GM12878 (cell line): Measurements from ENCODE around the gene SLC25A41. TPM values are rescaled to one million over a fixed set of nuclear protein-coding genes. Genes with fewer than 3 reads are reported as not detected.

Experiments
- BHLHE40 ChIP-seq, 2 experiments: fragments of 450-650 bp in 1 of 2; IDR thresholded peaks; 2 replicates each; pipeline ENCODE4 v1.6.1; 2011 to 2017; ENCODE audit warnings: low read depth in 2 of 2, borderline replicate concordance in 1 of 2, improper control_type of control experiment in 1 of 2, low read length in 1 of 2, mild to moderate bottlenecking in 1 of 2
- BRCA1 ChIP-seq: IDR thresholded peaks from 2 replicates; pipeline ENCODE4 v1.6.1; 2011; ENCODE audit warnings: low read depth, low read length, improper control_type of control experiment
- CEBPZ ChIP-seq: fragments of 150-350 bp; IDR thresholded peaks from 2 replicates; pipeline ENCODE4 v1.6.1; 2016; ENCODE audit warnings: low read depth, low read length
- CREB1 ChIP-seq: IDR thresholded peaks from 2 replicates; pipeline ENCODE4 v1.6.1; 2012; ENCODE audit warnings: low read depth, mild to moderate bottlenecking, inconsistent platforms
- ESRRA ChIP-seq: IDR thresholded peaks from 2 replicates; pipeline ENCODE4 v1.6.1; 2012; ENCODE audit warnings: mild to moderate bottlenecking, low read length, improper control_type of control experiment
- KAT2A ChIP-seq: conservative IDR thresholded peaks from 2 replicates; pipeline ENCODE4 v1.6.1; 2011; ENCODE audit warnings: low read depth, low read length; ENCODE audit not compliant: control insufficient read depth
- MAX ChIP-seq: IDR thresholded peaks from 2 replicates; pipeline ENCODE4 v1.6.1; 2012; ENCODE audit warnings: low read depth, low read length, improper control_type of control experiment
- MXI1 ChIP-seq: fragments of 150-350 bp; IDR thresholded peaks from 2 replicates; pipeline ENCODE4 v1.6.1; 2011; ENCODE audit warnings: low read depth, mild to moderate bottlenecking, inconsistent platforms, low read length, improper control_type of control experiment
- NR2C1 ChIP-seq: fragments of 450-650 bp; IDR thresholded peaks from 2 replicates; pipeline ENCODE4 v1.6.1; 2017; ENCODE audit warnings: antibody characterized with exemption, mild to moderate bottlenecking, moderate library complexity
- PAX8 ChIP-seq: fragments of 450-650 bp; IDR thresholded peaks from 2 replicates; pipeline ENCODE4 v1.6.1; 2017; ENCODE audit warnings: mild to moderate bottlenecking, moderate library complexity
- POLR2A ChIP-seq: IDR thresholded peaks from 2 replicates; pipeline ENCODE4 v1.6.1; 2011; ENCODE audit warnings: low read depth, mild to moderate bottlenecking, low read length
- SMAD5 ChIP-seq: IDR thresholded peaks from 2 replicates; pipeline ENCODE4 v1.6.1; 2016; ENCODE audit warnings: antibody characterized with exemption, low read depth
- SP1 ChIP-seq: IDR thresholded peaks from one replicate; pipeline ENCODE4 v1.6.1; 2011; ENCODE audit warnings: low read depth, low read length
- SRF ChIP-seq, 2 experiments: IDR thresholded peaks; 2 replicates each; pipeline ENCODE4 v1.6.1; 2011; ENCODE audit warnings: low read depth in 2 of 2, low read length in 2 of 2, mild to moderate bottlenecking in 1 of 2, moderate library complexity in 1 of 2
- SUZ12 ChIP-seq: fragments of 200-600 bp; sonication (generic); IDR thresholded peaks from one replicate; pipeline ENCODE4 v1.6.1; 2018; ENCODE audit warnings: antibody characterized with exemption, mild to moderate bottlenecking; ENCODE audit not compliant: unreplicated experiment
- TAF1 ChIP-seq: IDR thresholded peaks from 2 replicates; pipeline ENCODE4 v1.6.1; 2011; ENCODE audit warnings: mild to moderate bottlenecking, low read depth, low read length, borderline replicate concordance
- ZZZ3 ChIP-seq: IDR thresholded peaks from 2 replicates; pipeline ENCODE4 v1.6.1; 2011; ENCODE audit warnings: low read depth; ENCODE audit not compliant: control insufficient read depth, insufficient read length
- polyA plus RNA-seq, 11 experiments: library from polyadenylated mRNA; depleted of rRNA in 4 of 11; unstranded in 6 of 11; stranded (reverse) in 5 of 11; fragments of >200 nt; fragmentation: Nextera tagmentation in 4 of 11; fragmentation: Illumina TruSeq in 1 of 11; extraction: Ambion mirVana in 4 of 11; extraction: Trizol in 1 of 11; gene quantifications; 1 replicate in 1 of 11; 2 replicates in 10 of 11; pipeline versions ENCODE4 v1.2.1 to v1.2.3, GENCODE V29; 2011 to 2016; ENCODE audit warnings: inconsistent platforms in 2 of 11, missing spikeins in 2 of 11, low read depth in 1 of 11
- total RNA-seq, 4 experiments: library from RNA; depleted of rRNA in 3 of 4; stranded (reverse); fragments of >200 nt in 3 of 4; fragmentation: Illumina TruSeq in 1 of 4; extraction: Trizol in 1 of 4; gene quantifications; 2 replicates each; pipeline versions ENCODE4 v1.2.1 to v1.2.3, GENCODE V29; 2013 to 2021
- TF ChIP-seq, protein P1 (sequence below): IDR thresholded peaks from 2 replicates; pipeline ENCODE4 v1.6.1; 2011; ENCODE audit warnings: mild to moderate bottlenecking, low read depth, low read length, moderate library complexity; ENCODE audit not compliant: insufficient replicate concordance
- TF ChIP-seq, protein P2 (sequence below): fragments of 450-650 bp; IDR thresholded peaks from 2 replicates; pipeline ENCODE4 v1.6.1; 2016; ENCODE audit warnings: mild to moderate bottlenecking, moderate library complexity, borderline replicate concordance
- TF ChIP-seq, protein P3 (sequence below): IDR thresholded peaks from 2 replicates; pipeline ENCODE4 v1.6.1; 2011; ENCODE audit warnings: low read depth, low read length, improper control_type of control experiment, borderline replicate concordance

SLC25A41 gene
- total and polyA plus RNA-seq, 10 of the 15 experiments (the other 5 are each of a cell fraction or from before 2014, with no cell fraction given): 0.23 to 1.2 (median 0.43) TPM; not detected in 2

DNA sequence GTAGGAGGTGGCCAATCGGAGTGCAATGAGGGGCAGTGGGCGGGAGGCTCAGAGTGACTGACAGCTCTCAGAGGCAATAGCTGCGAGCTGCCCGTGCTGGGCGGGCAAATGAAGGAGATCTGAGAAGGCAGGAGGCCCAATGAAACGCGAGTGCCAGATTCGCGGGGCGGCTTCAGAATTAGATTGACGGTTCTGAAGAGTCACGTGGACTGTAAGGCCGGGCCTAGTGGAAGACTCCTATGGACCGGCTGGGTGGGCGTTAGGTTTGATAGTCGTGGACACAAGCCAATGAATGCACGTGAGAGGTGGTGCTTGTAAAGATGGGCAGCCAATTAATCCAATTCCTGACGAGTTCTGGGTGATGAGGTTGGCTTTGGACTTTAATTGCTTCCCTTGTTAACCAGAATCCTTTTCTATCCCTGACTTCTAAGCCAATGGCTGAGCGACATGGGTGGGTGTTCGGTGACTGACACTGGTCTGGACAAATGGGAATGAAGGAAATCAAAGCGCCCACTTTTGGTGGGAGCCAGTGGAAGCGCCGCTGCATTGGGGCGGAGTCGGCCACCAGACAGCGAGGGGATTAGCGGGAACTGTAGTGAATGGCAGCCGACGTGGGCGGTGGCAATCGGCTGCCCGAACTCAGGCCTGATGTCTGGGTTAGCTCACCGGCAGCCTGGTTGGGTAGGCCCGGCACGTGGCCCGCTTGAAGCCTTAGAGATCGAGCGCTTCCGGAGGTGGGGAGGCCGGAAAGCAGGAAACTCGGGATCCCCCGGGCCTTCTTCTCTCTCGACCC lies 8.4 kb downstream of the SLC25A41 start (continued):
- TF ChIP-seq CEBPZ (peak; percentile 98), ESRRA (peak; percentile 72; the same call in 1 of the 2 replicates), CREB1 (peak; percentile 81), SMAD5 (no peak), KAT2A (no peak), POLR2A (peak; percentile 76), SUZ12 (no peak), MAX (peak; percentile 82), NR2C1 (peak; percentile 74; the same call in 1 of the 2 replicates), BHLHE40 (IDR thresholded peaks at IDR 0.05; ENCODE audit: borderline replicate concordance in 1 of 2, low read depth in 2 of 2, low read length in 1 of 2) (peak; percentile 65 to 81), TAF1 (peak; percentile 30; the same call in 1 of the 2 replicates), SP1 (peak; percentile 96), ZZZ3 (no peak), BRCA1 (peak; percentile 39; the same call in 1 of the 2 replicates), MXI1 (no peak; the same call in 1 of the 2 replicates), SRF (IDR thresholded peaks at IDR 0.05; ENCODE audit: low read depth in 2 of 2, low read length in 2 of 2) (peak in 1 of 2 experiments; percentile 66; a peak in 2 of 4 replicates), PAX8 (no peak)
- TF ChIP-seq, protein P1, sequence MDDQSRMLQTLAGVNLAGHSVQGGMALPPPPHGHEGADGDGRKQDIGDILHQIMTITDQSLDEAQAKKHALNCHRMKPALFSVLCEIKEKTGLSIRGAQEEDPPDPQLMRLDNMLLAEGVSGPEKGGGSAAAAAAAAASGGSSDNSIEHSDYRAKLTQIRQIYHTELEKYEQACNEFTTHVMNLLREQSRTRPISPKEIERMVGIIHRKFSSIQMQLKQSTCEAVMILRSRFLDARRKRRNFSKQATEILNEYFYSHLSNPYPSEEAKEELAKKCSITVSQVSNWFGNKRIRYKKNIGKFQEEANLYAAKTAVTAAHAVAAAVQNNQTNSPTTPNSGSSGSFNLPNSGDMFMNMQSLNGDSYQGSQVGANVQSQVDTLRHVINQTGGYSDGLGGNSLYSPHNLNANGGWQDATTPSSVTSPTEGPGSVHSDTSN: peak; percentile 94
- TF ChIP-seq, protein P2, sequence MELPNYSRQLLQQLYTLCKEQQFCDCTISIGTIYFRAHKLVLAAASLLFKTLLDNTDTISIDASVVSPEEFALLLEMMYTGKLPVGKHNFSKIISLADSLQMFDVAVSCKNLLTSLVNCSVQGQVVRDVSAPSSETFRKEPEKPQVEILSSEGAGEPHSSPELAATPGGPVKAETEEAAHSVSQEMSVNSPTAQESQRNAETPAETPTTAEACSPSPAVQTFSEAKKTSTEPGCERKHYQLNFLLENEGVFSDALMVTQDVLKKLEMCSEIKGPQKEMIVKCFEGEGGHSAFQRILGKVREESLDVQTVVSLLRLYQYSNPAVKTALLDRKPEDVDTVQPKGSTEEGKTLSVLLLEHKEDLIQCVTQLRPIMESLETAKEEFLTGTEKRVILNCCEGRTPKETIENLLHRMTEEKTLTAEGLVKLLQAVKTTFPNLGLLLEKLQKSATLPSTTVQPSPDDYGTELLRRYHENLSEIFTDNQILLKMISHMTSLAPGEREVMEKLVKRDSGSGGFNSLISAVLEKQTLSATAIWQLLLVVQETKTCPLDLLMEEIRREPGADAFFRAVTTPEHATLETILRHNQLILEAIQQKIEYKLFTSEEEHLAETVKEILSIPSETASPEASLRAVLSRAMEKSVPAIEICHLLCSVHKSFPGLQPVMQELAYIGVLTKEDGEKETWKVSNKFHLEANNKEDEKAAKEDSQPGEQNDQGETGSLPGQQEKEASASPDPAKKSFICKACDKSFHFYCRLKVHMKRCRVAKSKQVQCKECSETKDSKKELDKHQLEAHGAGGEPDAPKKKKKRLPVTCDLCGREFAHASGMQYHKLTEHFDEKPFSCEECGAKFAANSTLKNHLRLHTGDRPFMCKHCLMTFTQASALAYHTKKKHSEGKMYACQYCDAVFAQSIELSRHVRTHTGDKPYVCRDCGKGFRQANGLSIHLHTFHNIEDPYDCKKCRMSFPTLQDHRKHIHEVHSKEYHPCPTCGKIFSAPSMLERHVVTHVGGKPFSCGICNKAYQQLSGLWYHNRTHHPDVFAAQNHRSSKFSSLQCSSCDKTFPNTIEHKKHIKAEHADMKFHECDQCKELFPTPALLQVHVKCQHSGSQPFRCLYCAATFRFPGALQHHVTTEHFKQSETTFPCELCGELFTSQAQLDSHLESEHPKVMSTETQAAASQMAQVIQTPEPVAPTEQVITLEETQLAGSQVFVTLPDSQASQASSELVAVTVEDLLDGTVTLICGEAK: peak; percentile 71; the same call in 1 of the 2 replicates
- TF ChIP-seq, protein P3, sequence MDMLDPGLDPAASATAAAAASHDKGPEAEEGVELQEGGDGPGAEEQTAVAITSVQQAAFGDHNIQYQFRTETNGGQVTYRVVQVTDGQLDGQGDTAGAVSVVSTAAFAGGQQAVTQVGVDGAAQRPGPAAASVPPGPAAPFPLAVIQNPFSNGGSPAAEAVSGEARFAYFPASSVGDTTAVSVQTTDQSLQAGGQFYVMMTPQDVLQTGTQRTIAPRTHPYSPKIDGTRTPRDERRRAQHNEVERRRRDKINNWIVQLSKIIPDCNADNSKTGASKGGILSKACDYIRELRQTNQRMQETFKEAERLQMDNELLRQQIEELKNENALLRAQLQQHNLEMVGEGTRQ: peak; percentile 85
